GM18499 (cell line): Measurements from ENCODE around the gene TOLLIP.
"Not testable (repeated sequence)": the region's sequence is repeated elsewhere in the genome, so short reads cannot be mapped to it uniquely, and the experiment has no call there.

ENCODE experiments used
- ATAC-seq: cut with Tn5 transposase; IDR thresholded peaks from one replicate; pipeline ENCODE4 v1.9.1; 2021; ENCODE audit warnings: moderate number of reproducible peaks; ENCODE audit not compliant: insufficient read depth, unreplicated experiment

TOLLIP gene

DNA sequence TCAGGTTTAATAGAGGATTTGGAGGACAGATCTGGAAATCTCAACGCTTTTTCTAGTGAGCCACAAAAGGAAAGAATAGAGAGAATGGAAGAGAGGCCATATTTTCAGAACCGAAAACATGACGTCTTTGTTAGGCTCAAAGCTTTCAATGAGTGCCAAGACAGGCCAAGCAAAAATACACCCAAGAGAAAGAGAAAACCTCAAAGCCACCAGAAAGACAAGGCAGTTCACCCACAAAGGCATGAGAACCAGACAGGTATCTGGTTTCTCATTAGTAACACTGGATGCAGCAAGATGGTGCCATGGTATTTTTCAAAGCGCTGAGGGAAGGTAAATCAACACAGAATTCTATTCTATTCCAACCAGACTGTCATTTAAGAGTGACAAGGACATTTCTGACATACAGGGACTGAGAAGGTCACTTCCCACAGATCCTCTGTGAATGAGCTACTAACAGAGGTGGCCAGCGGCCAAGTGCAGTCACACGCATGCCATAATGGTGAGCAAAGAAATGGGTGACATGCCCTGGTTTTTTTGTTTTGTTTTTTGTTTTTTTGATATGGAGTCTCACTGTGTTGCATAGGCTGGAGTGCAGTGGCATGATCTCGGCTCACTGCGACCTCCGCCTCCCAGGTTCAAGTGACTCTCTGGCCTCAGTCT, 41.9 kb downstream of the TOLLIP start:
- no peak for ATAC-seq

DNA sequence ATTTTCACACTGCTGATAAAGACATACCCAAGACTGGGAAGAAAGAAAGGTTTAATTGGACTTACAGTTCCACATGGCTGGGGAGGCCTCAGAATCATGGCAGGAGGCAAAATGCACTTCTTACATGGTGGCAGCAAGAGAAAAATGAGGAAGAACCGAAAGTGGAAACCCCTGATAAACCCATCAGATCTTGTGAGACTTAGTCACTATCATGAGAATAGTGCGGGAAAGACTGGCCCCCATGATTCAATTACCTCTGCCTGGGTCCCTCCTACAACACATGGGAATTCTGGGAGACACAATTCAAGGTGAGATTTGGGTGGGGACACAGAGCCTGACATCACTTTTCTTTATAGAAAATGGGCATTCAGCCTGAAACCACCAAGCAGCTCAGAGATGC, 42.5 kb downstream of the TOLLIP start:
- ATAC-seq: not testable (repeated sequence)

DNA sequence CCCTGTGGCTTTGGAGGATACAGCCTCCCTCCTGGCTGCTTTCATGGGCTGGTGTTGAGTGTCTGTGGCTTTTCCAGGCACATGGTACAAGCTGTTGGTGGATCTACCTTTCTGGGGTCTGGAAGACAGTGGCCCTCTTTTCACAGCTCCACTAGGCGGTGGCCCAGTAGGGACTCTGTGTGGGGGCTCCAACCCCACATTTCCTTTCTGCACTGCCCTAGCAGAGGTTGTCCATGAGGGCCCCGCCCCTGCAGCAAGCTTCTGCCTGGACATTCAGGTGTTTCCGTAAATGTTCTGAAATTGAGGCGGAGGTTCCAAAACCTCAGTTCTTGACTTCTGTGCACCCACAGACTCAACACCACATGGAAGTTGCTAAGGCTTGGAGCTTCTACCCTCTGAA, 44.0 kb downstream of the TOLLIP start:
- not testable (repeated sequence) for ATAC-seq

DNA sequence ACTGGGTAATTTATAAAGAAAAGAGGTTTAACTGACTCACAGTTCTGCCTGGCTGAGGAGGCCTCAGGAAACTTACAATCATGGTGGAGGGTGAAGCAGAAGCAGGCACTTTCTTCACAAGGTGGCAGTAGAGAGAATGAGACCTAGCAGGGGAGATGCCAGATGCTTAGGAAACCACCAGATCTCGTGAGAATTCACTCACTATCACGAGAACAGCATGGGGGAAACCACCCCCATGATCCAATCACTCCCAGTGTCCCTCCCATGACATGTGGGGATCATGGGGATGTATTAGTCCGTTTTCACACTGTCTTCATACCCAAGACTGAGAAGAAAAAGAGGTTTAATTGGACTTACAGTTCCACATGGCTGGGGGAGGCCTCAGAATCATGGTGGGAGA, 45.0 kb downstream of the TOLLIP start:
- not testable (repeated sequence) for ATAC-seq

DNA sequence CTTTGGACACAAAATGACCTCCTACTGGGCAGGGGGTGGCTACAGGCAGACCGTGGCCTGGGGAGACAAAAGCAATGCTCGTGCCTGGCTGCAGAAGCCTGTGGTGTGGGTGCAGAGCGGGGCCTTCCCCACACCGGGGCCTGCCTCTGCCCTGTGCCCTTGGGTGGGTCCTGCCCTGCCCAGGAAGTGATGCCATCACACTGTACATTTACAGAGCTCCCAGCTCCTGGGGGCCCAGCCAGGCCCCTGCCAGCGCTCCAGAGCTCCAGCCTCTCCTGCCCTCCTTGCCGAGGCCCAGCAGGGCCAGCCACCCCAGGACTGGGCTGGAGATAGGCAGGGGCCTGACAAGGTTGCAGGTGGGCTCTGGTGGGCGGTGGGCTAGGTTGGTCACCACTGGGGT, 46.4 kb downstream of the TOLLIP start:
- ATAC-seq: no peak

DNA sequence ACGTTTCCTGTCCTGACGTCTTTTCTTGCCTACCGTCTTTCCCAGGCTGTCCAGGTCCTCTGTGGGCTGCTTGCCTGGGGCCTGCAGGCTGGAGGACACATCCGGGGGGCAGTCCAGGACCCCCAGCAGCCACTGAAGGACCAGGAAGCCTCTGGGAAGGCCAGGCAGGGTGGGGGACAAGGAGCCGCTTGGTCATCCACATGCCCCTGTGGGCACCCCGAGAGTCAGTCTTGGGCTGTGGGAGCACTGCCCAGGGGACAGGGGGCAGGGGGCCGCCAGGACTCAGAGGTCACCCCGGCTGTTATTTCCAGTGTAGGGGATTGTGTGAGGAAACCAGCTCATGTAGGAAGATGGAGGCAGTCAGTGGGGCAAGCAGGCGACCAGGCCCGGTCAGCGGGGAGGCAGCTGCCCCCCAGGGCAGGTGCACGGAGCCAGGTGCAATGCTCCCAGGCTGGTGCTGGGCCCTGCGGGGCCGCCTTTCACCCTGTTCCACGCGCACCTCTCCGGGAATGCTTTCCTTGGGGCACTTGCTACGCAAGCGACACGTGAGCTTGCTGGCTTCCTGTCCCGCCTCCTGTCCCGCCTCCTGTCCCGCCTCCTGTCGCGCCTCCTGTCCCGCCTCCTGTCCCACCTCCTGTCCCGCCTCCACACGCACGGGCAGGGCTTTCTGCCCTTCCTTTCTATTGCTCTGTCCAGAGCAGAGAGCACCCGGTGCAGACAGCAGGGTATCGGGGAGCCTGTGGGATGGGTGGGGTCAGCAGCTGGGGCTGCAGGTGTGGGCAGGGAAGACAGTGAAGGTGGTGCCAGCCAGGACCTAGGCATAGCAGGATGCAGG, 47.0 kb downstream of the TOLLIP start:
- peak; percentile 47 for ATAC-seq

DNA sequence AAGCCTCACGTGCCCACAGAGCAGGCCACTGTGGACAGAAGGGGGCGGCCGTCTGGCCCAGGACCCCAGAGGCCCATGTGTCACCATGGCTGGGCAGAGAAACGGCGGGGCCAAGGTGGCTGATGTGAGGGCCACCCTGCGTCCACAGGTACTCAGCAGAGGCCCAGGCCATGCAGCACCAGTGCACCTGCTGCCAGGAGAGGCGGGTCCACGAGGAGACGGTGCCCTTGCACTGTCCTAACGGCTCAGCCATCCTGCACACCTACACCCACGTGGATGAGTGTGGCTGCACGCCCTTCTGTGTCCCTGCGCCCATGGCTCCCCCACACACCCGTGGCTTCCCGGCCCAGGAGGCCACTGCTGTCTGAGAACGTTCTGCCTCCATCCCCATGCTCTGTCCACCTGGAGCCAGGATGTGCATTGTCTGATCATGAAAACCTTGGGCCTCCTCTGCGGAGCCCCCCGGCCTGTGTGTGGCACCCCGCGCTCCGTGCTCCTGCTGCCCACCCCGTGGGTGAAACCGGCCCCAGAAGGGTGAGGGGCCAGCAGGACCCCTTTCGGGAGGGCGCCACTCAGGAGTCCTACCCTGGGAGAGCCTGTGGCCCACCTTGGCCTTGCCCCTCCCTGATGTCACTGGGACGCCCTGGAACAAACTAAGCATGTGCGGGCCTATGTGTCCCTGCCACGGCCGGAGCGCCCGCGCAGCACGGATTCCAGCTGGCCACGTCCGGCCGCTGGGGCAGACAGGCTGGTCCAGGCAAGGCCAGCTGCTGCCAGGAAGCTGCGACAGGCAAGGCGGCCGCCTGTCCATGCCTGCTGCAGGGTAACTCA, 48.0 kb downstream of the TOLLIP start:
- ATAC-seq: no peak

DNA sequence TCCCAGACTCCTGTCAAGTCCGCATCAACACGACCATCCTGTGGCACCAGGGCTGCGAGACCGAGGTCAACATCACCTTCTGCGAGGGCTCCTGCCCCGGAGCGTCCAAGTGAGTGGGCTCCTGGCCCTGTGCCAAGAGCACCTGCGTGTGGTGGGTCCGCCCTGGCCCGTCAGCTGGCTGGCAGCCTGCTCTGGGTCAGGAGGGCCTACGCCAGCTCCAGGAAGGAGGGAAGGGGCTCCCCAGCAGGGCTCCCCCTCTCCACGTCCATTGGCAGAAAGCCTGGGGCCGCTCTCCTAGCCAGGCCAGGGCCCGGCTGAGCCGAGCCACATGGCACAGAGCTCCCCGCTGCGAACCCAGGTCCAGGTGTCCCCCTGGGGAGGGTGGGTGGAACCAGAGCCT, 48.8 kb downstream of the TOLLIP start:
- no peak for ATAC-seq

DNA sequence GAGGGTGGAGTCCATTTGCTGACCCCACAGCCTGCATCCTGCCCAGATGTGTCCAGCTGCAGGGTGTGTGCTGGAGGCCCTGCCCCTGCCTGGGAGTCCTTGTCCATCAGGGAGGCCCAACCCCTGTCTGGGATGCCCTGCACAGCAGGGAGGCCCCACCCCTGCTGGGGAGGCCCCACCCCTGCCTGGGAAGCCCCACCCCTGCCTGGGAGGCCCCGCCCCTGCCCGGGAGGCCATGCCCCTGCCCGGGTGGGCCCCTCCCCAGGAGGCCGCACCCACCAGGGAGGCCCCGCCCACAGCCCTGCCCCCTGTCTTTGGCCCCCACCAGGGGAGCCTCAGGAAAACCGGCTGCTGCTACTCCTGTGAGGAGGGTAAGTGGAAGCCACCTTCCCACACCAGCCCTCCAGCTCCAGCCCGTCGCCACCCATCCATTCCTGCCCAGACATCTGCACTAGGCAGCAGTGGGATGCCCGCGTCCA, 49.4 kb downstream of the TOLLIP start:
- ATAC-seq: no peak

DNA sequence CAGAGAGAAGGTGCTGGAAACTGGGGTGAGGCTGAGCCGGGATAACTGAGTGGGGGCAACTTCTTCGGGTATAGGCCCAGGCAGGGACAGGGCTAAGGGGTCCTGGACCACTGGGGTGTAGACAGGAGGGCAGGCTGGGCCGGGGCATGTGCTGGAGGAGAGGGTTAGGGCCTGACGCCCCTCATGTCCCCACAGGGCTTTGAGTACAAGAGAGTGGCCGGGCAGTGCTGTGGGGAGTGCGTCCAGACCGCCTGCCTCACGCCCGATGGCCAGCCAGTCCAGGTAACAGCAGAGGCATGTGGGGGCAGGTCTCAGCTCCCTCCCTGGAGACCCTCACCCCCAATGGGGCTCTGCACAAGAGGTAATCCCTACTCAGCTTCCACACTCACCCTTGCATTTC, 49.9 kb downstream of the TOLLIP start:
- no peak for ATAC-seq

DNA sequence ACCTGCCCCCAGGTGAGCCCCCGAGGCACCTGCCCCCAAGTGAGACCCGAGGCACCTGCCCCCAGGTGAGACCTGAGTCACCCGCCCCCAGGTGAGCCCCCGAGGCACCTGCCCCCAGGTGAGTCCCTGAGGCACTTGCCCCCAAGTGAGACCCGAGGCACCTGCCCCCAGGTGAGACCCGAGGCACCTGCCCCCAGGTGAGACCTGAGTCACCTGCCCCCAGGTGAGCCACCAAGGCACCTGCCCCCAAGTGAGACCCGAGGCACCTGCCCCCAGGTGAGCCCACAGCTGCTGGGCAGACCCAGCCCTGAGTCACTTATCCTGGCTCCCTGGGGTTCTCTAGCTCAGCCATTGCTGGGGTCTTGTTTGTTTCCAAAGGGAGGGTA, 50.4 kb downstream of the TOLLIP start:
- ATAC-seq: no peak

DNA sequence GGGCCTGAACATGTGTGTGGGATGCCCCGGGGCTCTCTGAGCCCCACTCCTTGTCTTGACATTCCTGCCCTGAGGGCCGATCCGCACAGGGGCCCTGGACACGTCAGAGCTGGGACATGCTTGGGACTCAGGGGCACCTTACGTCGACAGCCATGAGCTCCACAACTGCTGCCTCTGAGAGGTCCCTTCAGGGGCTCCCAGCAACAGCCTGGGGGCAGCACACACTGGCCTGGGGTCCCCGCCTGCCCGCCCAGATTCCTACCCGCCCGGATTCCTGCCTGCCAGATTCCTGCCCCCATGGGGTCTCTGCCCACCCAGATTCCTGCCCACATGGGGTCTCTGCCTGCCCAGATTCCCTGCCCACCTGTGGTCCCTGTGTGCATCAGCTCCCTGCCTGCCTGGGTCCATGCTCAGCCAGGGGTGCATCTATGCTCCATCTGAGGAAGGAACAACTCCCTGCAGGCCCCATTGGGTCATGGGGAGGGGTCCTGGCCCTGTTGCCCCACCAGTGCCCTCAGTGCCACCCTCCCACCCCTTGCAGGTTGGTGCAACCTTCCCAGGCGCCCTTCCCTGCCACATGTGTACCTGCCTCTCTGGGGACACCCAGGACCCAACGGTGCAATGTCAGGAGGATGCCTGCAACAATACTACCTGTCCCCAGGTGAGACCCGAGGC, 50.9 kb downstream of the TOLLIP start:
- ATAC-seq: no peak

DNA sequence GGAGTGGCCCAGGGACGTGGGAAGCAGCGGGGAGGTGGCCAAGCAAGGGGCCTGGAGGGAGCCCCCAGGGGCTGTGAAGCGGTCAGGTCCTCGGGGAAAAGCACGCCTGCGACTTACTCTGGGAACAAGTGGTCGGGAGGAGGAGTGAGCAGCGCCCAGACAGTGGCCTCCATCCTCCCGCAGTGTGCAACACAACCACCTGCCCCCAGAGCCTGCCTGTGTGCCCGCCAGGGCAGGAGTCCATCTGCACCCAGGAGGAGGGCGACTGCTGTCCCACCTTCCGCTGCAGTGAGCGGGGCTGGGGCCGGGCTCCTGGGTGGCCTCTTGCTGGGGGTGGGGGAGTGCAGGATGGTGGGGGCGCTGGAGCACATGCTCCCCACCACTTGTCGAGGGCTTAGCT, 51.5 kb downstream of the TOLLIP start:
- no peak for ATAC-seq

DNA sequence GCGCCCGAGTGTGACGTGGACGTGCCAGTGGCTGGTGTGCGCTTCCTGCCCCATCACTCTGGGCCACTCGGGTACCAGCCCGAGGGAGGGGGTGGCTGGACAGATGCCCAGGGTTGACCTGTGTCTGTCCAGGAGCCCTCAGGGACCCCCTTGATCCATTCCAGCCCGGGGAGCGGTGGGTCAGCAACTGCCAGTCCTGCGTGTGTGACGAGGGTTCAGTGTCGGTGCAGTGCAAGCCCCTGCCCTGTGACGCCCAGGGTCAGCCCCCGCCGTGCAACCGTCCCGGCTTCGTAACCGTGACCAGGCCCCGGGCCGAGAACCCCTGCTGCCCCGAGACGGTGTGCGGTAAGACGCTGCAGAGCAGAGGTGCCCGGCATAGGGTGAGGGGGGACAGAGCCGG, 52.1 kb downstream of the TOLLIP start:
- ATAC-seq: no peak

DNA sequence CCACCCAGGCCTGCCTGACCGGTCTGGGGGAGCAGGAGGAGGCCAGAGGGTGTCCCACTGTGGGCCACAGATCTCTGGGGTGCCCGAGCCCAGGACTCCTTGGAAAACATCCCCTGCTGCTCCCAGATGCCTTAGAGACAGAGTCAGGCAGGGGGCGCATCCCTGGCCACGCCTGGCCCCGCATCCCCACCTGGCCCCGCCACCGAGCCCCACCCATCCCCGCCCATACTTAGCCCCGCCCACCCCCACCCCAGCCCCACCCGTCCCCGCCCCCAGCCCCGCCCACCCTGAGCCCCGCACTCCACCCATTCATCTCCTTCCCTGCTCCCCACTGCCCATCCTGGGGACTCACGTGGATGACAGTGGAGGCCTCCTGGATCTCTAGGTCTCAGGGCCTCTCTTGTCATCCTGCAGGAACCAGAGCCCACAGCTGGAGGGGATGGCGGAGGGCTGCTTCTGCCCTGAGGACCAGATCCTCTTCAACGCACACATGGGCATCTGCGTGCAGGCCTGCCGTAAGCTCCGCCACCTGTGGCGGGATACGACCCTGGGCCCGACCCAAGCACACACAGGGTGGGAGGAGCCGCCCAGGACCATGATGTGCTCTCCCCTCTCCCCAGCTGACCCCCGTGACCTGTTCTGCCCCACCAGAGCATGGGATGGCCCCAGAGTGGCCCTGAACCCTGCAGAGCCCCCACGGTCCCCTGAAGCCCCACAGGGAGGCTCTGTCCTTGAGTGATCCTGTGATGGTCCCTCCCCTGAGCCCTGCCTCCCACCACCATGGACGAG, 53.0 kb downstream of the TOLLIP start:
- ATAC-seq: no peak

DNA sequence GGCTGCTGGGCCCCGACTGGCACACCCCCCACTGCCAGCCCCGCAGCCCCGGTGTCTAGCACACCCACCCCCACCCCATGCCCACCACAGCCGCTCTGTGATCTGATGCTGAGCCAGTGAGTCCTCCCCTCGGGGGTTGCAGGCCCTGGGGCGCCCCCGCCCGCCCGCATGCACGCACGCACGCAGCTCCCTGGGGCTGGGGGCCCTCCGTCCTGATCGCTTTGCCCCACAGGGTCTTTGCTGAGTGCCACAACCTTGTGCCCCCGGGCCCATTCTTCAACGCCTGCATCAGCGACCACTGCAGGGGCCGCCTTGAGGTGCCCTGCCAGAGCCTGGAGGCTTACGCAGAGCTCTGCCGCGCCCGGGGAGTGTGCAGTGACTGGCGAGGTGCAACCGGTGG, 54.3 kb downstream of the TOLLIP start:
- ATAC-seq: no peak

DNA sequence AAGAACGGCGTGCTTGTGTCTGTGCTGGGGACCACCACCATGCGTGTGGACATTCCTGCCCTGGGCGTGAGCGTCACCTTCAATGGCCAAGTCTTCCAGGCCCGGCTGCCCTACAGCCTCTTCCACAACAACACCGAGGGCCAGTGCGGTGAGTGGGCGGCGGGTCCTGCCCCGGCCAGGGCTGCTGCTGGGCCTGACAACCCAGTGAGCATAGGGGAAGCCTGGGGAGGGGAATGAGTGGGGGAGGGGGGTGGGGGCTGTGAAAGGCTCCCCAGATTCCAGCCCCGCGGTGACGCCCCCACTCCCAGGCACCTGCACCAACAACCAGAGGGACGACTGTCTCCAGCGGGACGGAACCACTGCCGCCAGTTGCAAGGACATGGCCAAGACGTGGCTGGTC, 54.7 kb downstream of the TOLLIP start:
- ATAC-seq: no peak

DNA sequence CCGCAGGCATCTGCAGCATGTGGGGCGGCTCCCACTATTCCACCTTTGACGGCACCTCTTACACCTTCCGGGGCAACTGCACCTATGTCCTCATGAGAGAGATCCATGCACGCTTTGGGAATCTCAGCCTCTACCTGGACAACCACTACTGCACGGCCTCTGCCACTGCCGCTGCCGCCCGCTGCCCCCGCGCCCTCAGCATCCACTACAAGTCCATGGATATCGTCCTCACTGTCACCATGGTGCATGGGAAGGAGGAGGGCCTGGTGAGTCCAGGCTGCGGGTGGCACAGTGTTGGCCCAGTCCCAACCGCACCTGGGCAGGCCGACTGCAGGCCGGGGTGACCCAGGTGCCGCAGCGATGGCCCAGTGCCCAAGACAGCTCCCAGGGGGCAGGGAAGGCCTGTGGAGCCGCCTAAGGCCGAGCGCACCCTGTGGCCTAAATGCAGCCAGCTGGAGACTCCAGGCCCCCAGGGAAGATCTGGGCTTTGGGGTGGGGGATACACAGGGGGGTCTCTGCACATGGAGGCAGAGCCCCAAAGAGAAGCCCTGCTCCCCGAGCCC, 55.3 kb downstream of the TOLLIP start:
- no peak for ATAC-seq

DNA sequence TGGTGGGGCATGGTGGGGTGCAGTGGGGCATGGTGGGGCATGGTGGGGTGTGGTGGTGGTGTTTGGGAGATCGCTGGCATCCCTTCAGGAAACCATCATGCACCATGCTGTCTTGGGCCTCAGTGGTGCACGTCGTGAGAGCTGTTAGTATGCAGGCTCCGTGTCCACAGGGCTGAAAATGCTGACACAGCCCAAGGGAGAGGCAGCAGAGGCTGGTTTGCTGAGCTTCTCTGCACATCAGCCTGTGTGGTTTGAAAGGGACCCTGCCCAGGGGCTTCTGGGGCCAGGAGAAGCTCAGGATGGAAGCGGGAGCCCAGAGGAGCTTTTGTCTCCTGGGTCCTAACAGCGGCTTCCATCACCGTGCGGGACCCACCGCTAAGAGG, 56.3 kb downstream of the TOLLIP start:
- ATAC-seq: no peak
